HG02759 (cell line): ENCODE results near the gene CNOT2.
A peak's percentile ranks its signal among the peaks of the same experiment; 100 is the strongest.

Experiments used
- ATAC-seq: cut with Tn5 transposase; IDR thresholded peaks from one replicate; pipeline ENCODE4 v1.9.1; 2021; ENCODE audit warnings: mild to moderate bottlenecking, moderate library complexity; ENCODE audit not compliant: unreplicated experiment

Gene CNOT2, protein sequence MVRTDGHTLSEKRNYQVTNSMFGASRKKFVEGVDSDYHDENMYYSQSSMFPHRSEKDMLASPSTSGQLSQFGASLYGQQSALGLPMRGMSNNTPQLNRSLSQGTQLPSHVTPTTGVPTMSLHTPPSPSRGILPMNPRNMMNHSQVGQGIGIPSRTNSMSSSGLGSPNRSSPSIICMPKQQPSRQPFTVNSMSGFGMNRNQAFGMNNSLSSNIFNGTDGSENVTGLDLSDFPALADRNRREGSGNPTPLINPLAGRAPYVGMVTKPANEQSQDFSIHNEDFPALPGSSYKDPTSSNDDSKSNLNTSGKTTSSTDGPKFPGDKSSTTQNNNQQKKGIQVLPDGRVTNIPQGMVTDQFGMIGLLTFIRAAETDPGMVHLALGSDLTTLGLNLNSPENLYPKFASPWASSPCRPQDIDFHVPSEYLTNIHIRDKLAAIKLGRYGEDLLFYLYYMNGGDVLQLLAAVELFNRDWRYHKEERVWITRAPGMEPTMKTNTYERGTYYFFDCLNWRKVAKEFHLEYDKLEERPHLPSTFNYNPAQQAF

DNA sequence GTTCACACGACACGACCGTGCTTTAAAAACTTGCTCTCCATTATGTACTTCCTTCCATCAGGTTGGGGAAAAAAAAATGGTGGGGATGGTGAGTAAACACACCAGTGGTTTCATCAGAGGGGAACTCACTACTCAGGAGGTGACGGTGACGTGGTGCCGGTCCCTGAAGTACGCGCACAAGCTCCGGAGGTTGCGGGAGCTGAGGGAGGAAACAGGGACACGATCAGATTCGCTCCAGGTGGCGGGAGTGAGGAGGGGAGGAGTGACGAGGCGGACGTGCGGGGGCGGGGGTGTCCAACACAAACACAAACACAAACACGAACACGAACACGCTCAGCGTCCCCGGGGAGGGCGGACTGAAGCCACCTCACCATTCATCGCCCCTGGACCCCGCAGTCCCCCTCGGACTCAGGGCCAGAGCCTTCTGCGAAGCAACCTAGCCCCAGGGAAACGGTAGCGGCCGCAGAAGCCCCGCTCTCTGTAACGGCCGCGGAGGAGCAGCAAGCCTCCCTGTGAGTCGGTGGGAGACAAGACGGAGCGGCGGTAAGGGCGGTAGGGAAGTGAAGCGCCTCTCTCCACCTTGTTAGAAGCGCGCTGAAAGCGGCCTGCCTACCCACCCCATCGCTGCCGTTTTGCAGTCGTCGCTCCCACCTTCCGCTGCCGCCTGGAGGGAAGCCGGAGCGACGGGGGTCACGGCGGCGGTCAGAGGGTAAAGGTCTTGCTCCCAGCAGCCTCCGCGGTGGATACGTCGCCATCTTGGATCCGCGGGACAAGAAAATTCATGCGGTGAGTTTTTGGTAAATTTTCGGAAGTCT is at the start of gene CNOT2:
Gene CNOT2, plus strand, starts transcription at position 739 of the 815 bp plus-strand sequence. CDS start 34,794 bp downstream, outside the sequence.
- peak; percentile 80 for ATAC-seq

DNA sequence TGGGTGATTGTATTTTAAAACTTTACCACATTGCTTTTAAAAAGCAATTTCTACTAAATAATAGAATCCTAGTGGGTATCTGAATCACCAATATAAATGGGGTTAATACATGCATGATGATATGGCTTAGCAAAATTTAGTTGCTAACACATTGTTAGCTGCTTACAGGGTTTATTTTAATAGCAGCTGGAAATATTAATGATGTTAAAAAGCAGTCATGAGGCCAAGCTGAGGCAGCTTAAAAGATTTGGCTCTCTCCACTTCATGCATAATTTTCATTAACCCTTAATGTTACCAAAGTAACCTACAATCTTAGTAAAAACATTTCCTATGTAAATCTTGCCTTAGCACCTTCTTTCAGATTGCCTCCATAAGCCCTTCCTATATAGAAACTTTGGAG is 49.2 kb upstream of the CNOT2 start:
- ATAC-seq = no peak

DNA sequence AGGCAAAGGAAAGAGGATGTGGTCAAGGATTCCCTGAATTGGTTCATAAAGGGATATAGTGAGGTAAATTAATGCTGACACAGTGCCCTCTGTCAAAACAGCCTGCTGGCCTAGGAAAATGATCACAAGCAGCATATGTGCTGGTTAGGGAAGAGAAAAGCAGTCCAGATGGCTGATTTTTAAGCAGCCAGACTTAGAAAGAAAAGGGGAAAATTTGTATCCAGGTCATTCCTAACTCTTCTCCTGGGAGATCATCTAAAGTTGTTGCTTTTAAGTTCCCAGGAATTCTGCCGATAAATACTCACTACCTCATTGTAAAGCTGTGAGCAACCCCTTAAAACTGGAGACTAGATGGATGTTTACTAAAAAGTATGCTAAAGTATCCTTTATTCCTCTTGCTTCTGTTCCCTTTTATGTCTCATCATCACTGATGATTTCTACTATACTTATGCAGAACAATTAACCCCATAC is 46.4 kb upstream of the CNOT2 start:
- ATAC-seq = no peak

DNA sequence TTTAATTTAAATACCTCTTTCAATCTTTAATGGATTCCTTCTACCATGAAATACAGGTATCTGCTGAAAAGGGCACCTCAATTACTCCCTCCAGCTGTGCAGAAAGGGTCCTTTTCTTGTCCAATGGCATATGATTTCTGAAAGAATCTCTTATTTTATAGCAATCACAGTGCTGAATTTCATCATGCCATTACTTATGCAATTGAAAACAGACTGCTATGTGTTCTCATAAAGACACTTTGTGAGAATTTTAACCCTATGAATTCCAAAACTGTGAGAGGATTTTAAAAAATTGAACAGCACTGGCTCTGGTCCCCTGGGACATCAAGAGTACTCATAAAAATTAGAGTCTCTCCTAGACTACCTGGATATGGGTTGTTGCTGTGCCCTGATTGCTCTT is 45.9 kb upstream of the CNOT2 start:
- ATAC-seq = no peak

DNA sequence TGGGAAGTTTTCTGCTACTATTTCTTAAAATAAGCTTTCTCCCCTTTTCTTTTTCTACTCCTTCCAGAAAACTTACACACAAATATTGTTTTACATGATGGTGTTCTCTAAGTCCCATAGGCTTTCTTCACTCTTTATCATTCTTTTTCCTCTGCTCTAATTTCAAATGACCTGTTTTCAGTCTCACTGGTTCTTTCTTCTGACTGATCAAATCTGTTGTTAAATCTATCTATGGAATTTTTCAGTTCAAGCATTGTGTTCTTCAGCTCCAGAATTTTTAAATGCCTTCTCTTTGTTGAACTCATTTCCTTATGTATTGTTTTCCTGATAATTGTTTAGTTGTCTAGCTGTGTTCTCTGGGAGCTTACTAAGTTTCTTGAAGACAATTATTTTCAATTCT is 29.5 kb upstream of the CNOT2 start:
- no peak for ATAC-seq

DNA sequence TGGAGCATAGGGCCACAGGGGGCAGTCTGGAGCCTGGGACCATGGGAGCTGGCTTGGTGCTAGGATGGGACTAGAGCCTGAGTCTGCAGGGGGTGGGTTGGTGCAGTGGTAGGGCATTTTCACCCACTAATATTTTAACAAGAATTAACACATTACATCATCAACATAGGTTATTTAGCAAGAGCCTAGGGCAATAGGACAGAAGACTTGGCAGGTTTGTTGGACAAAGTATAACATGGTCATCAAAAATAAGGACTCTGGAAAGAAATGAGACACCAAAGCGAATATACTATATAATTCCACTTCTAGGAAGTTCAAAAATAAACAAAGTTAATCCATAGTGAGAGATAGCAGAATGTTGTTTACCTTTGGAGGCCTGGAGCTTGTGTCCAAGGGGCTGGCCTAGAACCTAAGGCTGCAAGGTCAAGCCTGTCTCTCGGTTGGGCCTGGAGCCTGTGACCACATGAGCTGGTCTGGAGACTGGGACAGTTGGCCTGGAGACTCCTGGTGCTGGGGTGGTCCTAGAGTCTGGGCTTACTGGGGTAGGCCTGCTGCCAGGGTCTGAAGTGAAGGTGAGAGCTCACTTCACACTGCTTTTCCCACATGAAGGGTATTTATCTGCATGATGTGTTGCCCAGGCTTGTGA is 28.1 kb upstream of the CNOT2 start:
- ATAC-seq = no peak

DNA sequence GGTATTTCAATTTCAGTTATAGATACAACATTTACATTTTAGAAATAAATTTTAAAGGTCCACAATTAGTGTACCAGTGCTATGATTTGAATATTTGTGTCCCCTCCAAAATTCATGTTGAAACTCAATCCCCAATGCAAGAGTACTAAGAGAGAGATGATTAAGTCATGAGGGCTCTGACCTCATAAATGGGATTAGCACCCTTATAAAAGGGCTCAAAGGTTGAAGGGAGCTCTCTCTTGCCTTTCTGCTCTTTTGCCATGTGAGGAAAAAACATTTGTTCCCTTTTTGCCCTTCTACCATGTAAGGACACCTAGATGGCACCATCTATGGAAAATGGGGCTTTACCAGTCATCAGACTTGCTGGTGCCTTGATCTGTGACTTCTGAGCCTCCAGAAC is 25.8 kb upstream of the CNOT2 start:
- ATAC-seq = no peak

DNA sequence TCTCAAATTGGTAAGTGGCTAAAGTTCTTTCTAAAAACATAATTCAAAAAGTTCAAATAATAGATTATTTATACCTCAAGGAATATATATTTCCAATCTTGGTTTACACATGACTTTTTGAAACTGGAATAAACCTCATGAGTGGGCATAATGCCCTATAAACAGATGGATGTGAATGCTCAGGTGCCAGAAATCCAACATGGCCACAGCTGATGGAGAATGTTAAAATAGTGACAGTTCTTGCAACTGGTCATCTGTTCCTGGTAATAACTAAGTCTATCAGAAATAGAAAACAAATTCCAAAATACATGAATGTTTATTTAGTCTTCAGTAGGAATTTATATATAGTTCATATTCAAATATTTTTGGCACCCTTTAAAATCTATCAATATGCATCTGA is 21.6 kb upstream of the CNOT2 start:
- no peak for ATAC-seq

DNA sequence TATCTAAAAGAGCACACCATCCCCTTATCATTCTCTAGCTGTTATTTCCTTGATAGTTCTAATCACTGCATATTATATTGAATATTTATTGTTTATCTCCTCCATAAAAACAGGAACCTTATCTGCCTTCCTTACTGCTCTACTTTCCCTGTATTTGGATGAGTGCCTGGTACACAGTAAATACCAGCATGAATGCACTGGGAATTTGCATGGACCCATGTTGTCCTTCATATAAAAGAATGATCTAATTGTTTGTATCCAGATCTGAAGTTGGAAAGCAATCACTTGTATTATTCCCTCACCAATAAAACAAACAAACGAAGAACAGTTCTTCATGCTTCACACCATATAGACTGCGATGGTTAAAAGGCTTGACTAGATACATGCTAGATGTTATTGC is 15.3 kb upstream of the CNOT2 start:
- ATAC-seq = no peak

DNA sequence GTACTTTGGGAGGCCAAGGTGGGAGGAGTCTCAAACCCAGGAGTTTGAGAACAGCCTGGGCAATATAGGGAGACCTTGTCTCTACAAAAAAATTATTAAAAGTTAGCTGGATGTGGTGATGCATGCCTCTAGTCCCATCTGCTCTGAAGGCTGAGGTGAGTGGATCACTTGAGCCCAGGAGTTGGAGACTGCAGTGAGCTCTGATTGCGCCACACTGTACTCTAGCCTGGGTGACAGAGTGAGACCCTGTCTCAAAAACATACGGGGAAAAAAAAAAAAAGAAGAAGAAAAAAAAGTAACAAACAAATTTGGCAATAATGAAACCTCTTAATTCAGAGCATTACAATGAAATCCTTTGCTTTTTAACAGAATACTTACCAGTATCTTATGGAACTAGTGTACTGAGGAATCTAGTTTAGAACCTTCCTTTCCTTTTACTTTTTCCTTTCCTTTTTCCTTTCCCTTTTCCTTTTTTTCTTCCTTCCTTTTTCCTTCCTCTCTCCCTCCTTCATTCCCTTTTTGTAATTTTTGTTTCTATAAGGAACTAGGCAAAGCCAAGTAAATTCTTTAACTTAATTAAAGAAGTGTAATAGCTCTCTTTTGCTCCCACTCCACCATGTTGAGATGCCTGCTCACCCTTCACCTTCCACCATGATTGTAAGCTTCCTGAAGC is 12.2 kb upstream of the CNOT2 start:
- ATAC-seq = no peak

DNA sequence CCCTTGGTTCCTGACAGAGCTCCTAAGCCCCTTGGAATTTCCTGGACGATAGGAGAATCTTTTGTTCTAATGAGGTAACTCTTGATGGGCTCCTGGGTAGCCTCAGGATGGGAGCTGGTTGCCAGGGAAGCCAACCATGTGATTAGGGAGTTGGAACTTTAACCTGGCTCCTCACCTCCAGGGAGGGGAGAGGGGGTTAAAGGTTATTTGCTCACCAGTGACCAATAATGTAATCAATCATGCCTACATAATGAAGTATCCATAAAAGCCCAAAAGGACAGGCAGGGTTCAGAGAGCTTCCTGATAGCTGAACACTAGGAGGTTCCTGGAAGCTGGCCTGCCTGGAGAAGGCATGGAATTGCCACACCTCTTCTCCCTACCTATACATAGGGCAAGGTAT is 6.2 kb upstream of the CNOT2 start:
- no peak for ATAC-seq

DNA sequence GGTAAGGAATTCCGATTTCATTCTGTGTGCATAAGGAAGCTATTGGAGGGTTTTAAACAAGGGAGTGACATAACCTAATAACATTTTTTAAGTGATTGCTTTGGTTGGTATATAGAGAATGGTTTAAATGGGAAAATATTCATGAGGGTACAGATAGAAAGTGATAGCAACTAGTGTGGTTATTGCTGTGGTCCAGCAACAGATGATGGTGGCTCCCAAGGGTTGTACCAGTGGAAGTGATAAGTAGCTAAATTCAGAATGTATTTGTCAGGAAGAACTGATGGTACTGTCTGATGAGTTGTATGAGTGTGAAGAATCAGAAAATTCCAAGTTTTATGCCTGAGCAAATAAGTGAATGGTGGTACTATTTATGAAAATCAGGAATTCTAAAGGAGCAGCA is 2.6 kb upstream of the CNOT2 start:
- ATAC-seq = no peak

DNA sequence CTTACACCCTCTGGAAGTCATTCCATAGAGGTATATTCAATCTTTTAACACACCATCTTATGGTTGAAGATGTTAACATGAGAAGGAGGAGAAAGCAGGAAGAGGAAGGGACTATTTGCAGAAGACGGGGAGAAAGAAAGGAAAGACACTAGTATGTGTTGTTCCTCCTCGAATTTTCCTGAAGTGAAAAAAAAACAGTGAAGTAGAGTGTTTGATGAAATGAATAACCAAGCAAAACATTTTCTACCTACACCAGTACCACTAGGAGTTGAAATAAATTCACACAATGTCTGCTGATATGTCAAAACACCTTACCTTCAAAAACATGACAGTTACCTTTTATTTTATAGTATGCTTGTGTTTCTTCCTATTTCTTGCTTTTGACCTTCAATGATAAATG is 1.4 kb upstream of the CNOT2 start:
- no peak for ATAC-seq

DNA sequence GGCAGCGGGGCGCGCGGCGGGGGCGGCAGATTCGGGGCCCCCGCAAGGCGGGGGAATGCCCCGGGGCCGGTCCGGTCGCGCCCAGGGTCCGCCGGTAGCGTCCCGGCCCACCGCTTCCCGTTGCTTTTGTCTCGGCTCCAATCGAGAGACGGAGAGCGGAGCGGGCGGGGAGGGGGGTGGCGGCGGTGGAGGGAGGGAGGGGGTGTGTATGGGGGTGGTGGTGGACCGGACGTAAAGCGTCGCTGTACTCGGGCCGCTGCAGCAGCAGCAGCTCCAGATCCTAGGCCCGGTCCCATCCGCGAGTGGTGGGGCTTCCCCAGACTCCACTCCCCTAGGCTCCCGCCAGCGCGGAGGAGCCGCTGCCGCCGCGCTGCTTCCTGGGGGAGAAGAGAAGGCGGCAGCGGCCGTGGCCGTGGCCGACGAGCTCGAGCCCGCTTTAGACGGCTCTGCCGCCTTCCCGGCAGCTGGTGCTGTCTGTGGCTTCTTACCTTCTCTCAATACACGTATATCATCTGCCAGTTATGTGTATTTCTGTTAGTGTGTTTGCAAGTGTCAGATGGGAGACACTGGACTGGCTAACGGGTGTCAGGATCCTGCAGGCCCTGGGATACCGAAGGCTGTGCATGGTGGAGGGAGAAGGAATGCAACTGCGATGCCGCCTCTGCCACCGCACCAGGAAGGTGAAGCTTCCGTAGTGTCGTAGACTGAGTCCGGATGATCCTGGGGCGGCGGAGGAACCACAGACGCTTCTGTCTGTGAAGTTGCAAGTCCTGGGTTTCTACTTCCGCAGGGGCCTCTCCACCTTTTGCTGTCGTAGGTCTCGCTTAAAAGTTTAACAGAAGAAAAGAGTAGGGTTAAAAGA is 508 bp downstream of the CNOT2 start:
- ATAC-seq = peak; percentile 61

DNA sequence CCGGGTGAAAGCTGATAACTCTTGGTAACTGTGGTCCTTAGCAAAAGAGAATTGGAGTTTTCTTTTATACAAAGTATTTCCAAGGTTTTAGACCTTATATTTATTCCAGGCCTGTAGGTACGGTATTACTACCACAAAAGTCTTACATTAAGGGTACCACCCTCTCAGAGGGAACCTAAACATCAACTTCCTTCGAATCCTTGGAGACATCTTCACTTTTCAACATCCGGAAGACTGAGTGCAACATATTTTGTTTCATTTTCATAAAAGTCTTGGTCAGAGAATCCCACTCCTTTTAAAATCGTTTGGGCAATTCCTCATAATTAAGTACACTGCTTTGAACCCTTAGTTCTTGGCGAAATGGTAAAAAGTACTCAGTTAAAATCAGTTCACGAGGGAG is 1.2 kb downstream of the CNOT2 start:
- ATAC-seq = no peak

DNA sequence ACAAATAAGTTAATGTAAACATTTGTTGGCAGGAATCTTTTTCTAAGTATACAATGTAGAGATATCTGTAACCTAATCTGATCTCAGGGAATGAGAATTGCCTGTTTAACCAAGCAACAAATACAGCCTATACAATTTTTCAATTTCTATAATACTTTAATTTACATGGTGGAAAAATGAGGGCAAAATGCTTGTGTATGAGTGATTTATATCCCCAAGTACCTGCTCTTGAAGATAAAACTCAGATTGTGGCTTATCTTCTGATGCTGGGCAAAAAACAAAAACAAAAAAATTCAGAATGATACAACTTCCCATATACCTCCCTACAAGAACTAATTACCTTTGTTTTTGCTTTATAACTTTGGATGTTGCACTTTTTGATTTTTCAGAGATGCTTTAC is 2.2 kb downstream of the CNOT2 start:
- no peak for ATAC-seq

DNA sequence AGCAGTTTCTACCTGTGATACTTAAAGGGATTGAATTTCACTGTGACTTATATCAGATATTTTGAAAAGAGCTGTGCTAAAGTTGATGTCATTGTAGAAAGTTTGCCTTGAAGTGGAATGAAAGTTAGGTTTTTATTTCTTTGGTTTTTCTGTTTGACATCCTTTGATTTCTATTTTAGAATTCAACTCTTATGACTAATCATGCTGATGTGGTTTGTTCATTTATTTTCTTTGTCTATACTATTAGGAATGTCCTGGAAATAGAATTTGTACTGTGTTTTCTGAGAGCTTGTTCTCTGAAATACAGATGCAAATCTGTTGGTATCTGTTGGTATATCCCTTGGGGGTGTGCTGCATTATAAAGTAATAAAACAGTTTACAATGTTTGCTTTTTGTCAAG is 3.3 kb downstream of the CNOT2 start:
- ATAC-seq = no peak

DNA sequence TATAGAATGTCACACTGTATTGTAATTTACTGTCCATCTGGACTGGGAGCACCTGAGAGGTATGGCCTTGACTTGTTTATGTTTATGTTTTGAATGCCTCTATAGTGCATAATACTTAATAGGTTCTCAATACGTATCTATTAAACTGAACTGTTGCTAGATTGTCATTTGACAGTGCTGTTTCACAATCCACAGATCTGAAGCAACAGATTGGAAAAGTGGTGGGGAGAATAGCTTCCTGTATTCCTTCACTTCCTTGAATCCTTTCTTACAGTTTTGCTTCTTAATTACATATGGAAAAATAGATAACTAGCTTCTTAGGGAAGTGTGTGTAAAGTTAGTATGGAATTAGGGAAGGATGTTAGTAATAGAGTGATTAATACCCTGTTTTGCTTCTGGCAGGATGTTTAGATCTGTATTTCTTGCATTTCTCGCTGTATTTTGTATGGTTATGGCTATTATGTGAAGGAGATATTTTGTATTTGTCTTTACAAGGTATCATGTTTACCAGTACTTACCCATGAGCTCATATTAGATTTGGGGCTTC is 4.5 kb downstream of the CNOT2 start:
- no peak for ATAC-seq

DNA sequence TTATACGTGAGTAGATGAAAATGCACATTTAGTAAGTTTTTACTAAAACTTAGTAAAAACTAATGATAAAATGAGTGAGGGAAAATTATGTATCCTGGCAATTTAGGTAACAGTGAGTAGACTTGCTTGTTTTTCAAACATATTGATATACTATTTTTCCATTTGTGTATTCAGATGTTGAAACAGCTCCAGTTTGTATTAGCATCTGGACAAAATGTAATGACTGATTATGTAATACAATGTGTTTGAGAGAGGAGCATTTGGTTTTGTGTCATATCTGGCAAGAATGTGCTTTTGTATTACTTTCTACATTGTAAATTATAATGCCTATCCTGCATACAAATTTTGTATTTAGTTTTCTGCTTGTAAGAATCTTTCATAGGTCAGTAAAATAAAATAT is 5.6 kb downstream of the CNOT2 start:
- ATAC-seq = no peak

DNA sequence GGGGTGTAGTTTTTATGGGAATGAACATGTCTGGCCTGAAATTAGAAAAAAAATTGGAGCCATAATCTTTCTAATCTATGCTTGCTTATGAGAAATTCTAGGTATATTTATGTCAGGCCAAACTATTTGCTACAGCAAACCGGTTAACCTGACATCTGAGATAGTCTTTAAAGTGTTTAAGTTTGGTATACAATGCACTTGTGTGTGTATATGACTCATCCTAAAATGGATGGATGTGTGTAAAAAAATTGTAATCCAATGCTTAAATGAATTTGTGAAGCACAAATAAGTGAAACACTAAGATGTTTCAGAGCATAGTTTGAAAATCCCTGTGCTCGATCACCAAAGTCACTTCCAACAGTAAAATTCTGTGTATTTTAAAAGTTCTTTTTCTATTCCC is 6.7 kb downstream of the CNOT2 start:
- no peak for ATAC-seq
